GM19025 (cell line): ENCODE results near the gene CYTH3.
A peak's percentile ranks its signal among the peaks of the same experiment; 100 is the strongest.
"Not testable (repeated sequence)": the region's sequence is repeated elsewhere in the genome, so short reads cannot be mapped to it uniquely, and the experiment has no call there.

Experiments used
- ATAC-seq: cut with Tn5 transposase; IDR thresholded peaks from one replicate; pipeline ENCODE4 v1.9.1; 2021; ENCODE audit warnings: mild to moderate bottlenecking, low read depth, moderate library complexity; ENCODE audit not compliant: unreplicated experiment

The CYTH3 gene

GRCh38 chr7:6272481-6273323, at the start of gene CYTH3:
CYTH3 (minus strand) TSS chr7:6272624; CDS start chr7:6272507, 117 bp downstream.
- ATAC-seq, result peak; percentile 81

GRCh38 chr7:6320791-6321190, 48.4 kb upstream of the CYTH3 start:
- ATAC-seq, result no peak

- ATAC-seq, result no peak
Observed at GRCh38 chr7:6317797-6318438, 45.5 kb upstream of the CYTH3 start.

GRCh38 chr7:6316226-6316625, 43.8 kb upstream of the CYTH3 start:
- ATAC-seq, result no peak

DNA sequence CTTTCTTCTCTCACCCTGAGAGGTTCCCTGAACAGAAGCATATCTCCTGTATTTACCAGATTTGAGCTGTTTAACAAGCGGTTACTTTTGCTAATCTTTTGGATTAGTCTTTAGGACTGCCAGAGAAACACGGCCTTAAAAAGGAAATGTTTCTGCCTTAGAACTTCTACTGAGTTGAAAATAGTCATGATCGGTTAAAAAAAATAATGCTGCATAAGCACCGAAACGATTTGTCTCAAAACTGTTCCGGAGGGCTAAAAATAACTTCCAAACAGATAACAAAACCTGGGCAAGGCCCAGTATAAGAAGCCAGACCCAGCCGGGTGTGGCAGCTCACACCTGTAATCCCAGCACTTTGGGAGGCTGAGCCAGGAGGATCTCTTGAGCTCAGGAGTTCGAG, 43.3 kb upstream of the CYTH3 start:
- no peak for ATAC-seq

GRCh38 chr7:6310271-6310993, 38.0 kb upstream of the CYTH3 start:
- no peak for ATAC-seq

DNA sequence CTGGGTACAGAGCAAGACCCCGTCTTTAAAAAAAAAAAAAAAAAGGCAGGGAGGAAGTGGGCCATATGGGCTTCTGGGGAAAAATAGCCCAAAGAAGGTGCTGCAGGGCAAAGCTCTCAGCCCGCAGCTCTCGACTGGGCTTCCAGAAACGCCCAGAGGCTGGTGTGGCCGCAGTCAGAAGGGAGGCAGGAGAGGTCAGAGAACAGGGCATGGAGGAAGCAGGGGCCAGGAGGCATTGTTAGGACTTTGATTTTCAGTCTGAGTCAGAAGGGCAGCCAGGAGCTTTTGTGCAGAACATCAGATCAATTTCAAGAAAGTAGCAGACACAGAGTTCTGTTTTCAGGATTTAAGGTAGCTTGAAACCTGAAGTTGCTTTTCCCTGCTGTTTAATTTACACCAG, 35.3 kb upstream of the CYTH3 start:
- ATAC-seq, result no peak

- ATAC-seq, result no peak
Observed at GRCh38 chr7:6306471-6306870, 34.0 kb upstream of the CYTH3 start.

GRCh38 chr7:6305330-6305729, 32.9 kb upstream of the CYTH3 start:
- no peak for ATAC-seq

- not testable (repeated sequence) for ATAC-seq
Observed at GRCh38 chr7:6301446-6301845, 29.0 kb upstream of the CYTH3 start.

GRCh38 chr7:6299774-6300173, 27.4 kb upstream of the CYTH3 start:
- ATAC-seq, result no peak

GRCh38 chr7:6294839-6295238, 22.4 kb upstream of the CYTH3 start:
- ATAC-seq, result no peak

- ATAC-seq, result no peak
Observed at GRCh38 chr7:6293202-6293601, 20.8 kb upstream of the CYTH3 start.

GRCh38 chr7:6291941-6292340, 19.5 kb upstream of the CYTH3 start:
- ATAC-seq, result not testable (repeated sequence)

- no peak for ATAC-seq
Observed at GRCh38 chr7:6291531-6291930, 19.1 kb upstream of the CYTH3 start.

GRCh38 chr7:6290319-6290741, 17.9 kb upstream of the CYTH3 start:
- no peak for ATAC-seq

GRCh38 chr7:6288270-6288860, 15.9 kb upstream of the CYTH3 start:
- ATAC-seq, result no peak

GRCh38 chr7:6286486-6286885, 14.1 kb upstream of the CYTH3 start:
- ATAC-seq, result no peak

DNA sequence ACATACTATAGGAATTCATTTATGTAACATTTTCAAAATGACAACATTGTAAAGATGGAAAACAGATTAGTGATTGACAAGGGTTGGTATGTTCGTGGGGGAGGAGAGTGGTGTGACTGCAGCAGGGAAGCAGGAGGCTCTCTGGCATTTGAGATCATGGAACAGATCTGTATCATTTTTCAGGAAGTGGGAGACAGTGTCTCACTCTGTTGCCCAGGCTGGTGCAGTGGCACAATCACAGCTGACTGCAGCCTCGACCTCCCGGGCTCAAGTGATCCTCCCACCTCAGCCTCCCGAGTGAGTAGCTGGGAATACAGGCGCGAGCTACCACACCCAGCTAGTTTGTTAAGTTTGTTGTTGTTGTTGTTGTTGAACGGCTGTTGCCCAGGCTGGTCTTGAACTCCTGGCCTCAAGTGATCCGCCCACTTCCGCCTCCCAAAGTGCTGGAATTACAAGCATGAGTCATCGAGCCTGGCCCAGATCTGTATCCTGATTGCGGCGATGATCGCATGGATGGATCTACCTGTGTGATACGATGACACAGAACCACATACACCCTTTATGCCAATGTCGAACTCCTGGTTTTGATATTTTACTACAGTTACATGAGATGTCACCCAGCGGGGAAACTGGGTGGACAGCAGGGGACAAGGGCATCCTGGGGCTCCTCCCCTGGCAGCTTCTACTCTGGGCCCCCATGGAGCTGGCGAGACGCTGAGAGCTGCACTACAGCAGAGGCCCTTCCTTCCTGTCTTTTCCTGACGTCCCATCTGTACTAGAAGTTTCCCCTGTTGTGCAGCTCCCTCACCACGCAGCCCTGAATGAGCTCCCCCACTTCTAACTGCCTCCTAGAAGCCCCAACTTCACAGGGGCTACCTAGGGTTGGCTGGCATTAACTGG, 12.3 kb upstream of the CYTH3 start:
- ATAC-seq, result no peak

- ATAC-seq, result no peak
Observed at GRCh38 chr7:6284055-6284400, 11.6 kb upstream of the CYTH3 start.
